SK-N-SH (cell line): ENCODE measurements around the gene NSRP1. TPM values are rescaled to one million over a fixed set of nuclear protein-coding genes. Genes with fewer than 3 reads are reported as not detected.
"Not testable (repeated sequence)": the region's sequence is repeated elsewhere in the genome, so short reads cannot be mapped to it uniquely, and the experiment has no call there.

Experiments used
- CTCF ChIA-PET: fragments of 300-600, 350-600 bp; formaldehyde crosslinking; extraction: SDS; loops from one replicate; lab custom pipeline; 2021; lab: Yijun Ruan, JAX
- POLR2A ChIA-PET: fragments of 350-600 bp; sonication (Branson Sonifier 250); formaldehyde crosslinking; extraction: SDS; loops from one replicate; lab custom pipeline; 2020; ENCODE audit warnings: antibody characterized with exemption, inconsistent platforms; lab: Yijun Ruan, JAX
- DNase-seq: peaks from one replicate; pipeline ENCODE4 v3.0.0; 2012
- H2AFZ ChIP-seq: fragments of 200-600 bp; sonication (generic); 2 replicates; pipeline ENCODE4 v1.8.1; 2016; ENCODE audit warnings: antibody characterized with exemption, mild to moderate bottlenecking, low read depth
- H3F3A ChIP-seq: fragments of 200-600 bp; sonication (generic); replicated peaks from 2 replicates; pipeline ENCODE3; 2016; ENCODE audit warnings: antibody characterized with exemption, mild to moderate bottlenecking; ENCODE audit not compliant: insufficient read depth
- H3K27ac ChIP-seq, 2 experiments: fragments of 200-500 bp in 1 of 2; fragments of 200-600 bp in 1 of 2; sonication (Bioruptor generic) in 1 of 2; sonication (generic), shearing (Covaris generic) in 1 of 2; 2 replicates each; pipeline versions ENCODE4 v1.5.1 to v1.6.1; 2014 to 2016; ENCODE audit warnings: low read depth in 2 of 2, inconsistent platforms in 1 of 2, low read length in 1 of 2, mild to moderate bottlenecking in 1 of 2, mixed read lengths in 1 of 2
- H3K27me3 ChIP-seq: fragments of 200-600 bp; sonication (generic), shearing (Covaris generic); 2 replicates; pipeline ENCODE4 v1.6.1; 2016; ENCODE audit warnings: mixed run types; ENCODE audit not compliant: insufficient read depth
- H3K36me3 ChIP-seq, 2 experiments: fragments of 200-500 bp in 1 of 2; fragments of 200-600 bp in 1 of 2; sonication (Bioruptor generic) in 1 of 2; sonication (generic) in 1 of 2; replicated peaks in 1 of 2; 2 replicates each; pipeline versions ENCODE3 to v1.5.1; 2014 to 2016; ENCODE audit warnings: low read length in 1 of 2, mild to moderate bottlenecking in 1 of 2; ENCODE audit not compliant: insufficient read depth in 2 of 2, control insufficient read depth in 1 of 2
- H3K4me1 ChIP-seq, 2 experiments: fragments of 200-500 bp in 1 of 2; fragments of 200-600 bp in 1 of 2; sonication (Bioruptor generic) in 1 of 2; sonication (generic), shearing (Covaris generic) in 1 of 2; 2 replicates each; pipeline versions ENCODE4 v1.5.1 to v1.6.1; 2014 to 2016; ENCODE audit warnings: low read depth in 1 of 2, low read length in 1 of 2, mixed run types in 1 of 2; ENCODE audit not compliant: insufficient read depth in 2 of 2, control insufficient read depth in 1 of 2
- H3K4me2 ChIP-seq: fragments of 200-600 bp; sonication (generic), shearing (Covaris generic); 2 replicates; pipeline ENCODE4 v1.6.1; 2017; ENCODE audit warnings: mixed run types
- H3K4me3 ChIP-seq, 2 experiments: fragments of 200-500 bp in 1 of 2; fragments of 200-600 bp in 1 of 2; sonication (Bioruptor generic) in 1 of 2; sonication (generic), shearing (Covaris generic) in 1 of 2; 2 replicates each; pipeline versions ENCODE4 v1.5.1 to v1.8.1; 2014 to 2016; ENCODE audit warnings: low read depth in 2 of 2, inconsistent platforms in 1 of 2, low read length in 1 of 2, mild to moderate bottlenecking in 1 of 2, mixed read lengths in 1 of 2, moderate library complexity in 1 of 2
- H3K79me2 ChIP-seq: fragments of 200-600 bp; sonication (generic); 2 replicates; pipeline ENCODE4 v1.8.1; 2017; ENCODE audit warnings: mild to moderate bottlenecking; ENCODE audit not compliant: insufficient read depth
- H3K9ac ChIP-seq: fragments of 200-600 bp; sonication (generic); 2 replicates; pipeline ENCODE4 v1.6.1; 2017; ENCODE audit warnings: mixed run types
- H3K9me2 ChIP-seq: fragments of 200-600 bp; sonication (generic); 2 replicates; pipeline ENCODE4 v1.6.1; 2017; ENCODE audit warnings: mixed run types
- H3K9me3 ChIP-seq: fragments of 200-600 bp; sonication (generic); 2 replicates; pipeline ENCODE4 v1.6.1; 2017; ENCODE audit warnings: mixed run types, mild to moderate bottlenecking, moderate library complexity
- H4K20me1 ChIP-seq: fragments of 200-600 bp; sonication (generic); 2 replicates; pipeline ENCODE4 v1.6.1; 2017; ENCODE audit warnings: mild to moderate bottlenecking, mixed run types; ENCODE audit not compliant: insufficient read depth
- MXI1 ChIP-seq: IDR thresholded peaks from 2 replicates; pipeline ENCODE4 v1.6.1; 2012; ENCODE audit warnings: mild to moderate bottlenecking, low read depth, low read length, improper control_type of control experiment
- RCOR1 ChIP-seq: fragments of 150-350 bp; IDR thresholded peaks from 2 replicates; pipeline ENCODE4 v1.6.1; 2017; ENCODE audit warnings: antibody characterized with exemption, low read length
- YY1 ChIP-seq: IDR thresholded peaks from 2 replicates; pipeline ENCODE4 v1.4.0; 2012; ENCODE audit warnings: low read depth, mild to moderate bottlenecking
- WGBS: methylation state at CpG from one replicate; pipeline ENCODE4 v1.1.6; 2017; ENCODE audit warnings: low lambda C conversion rate; 5-methylcytosine and 5-hydroxymethylcytosine counted together
- polyA plus RNA-seq, 3 experiments: library from polyadenylated mRNA; depleted of rRNA; stranded (reverse); fragments of >200 nt; gene quantifications; 2 replicates each; pipeline ENCODE4 v1.2.3, GENCODE V29; 2012
- TF ChIP-seq, protein P1 (sequence below): fragments of 200-600 bp; sonication (generic); IDR thresholded peaks from 2 replicates; pipeline ENCODE4 v1.6.1; 2017; ENCODE audit warnings: antibody characterized with exemption, mild to moderate bottlenecking, moderate library complexity
- TF ChIP-seq, protein P2 (sequence below): IDR thresholded peaks from 2 replicates; pipeline ENCODE4 v1.4.0; 2012; ENCODE audit warnings: low read depth, borderline replicate concordance
- TF ChIP-seq, protein P3 (sequence below): IDR thresholded peaks from 2 replicates; pipeline ENCODE4 v1.4.0; 2012; ENCODE audit warnings: low read depth, borderline replicate concordance
- TF ChIP-seq, protein P4 (sequence below): IDR thresholded peaks from 2 replicates; pipeline ENCODE4; 2012
- TF ChIP-seq, protein P5 (sequence below): fragments of 150-350 bp; IDR thresholded peaks from 2 replicates; pipeline ENCODE4 v1.6.1; 2017; ENCODE audit warnings: antibody characterized with exemption, low read length, low read depth, borderline replicate concordance

The NSRP1 gene
- polyA plus RNA-seq, 1 of the 3 experiments (the other 2 are of a cell fraction): 10.8 TPM

DNA sequence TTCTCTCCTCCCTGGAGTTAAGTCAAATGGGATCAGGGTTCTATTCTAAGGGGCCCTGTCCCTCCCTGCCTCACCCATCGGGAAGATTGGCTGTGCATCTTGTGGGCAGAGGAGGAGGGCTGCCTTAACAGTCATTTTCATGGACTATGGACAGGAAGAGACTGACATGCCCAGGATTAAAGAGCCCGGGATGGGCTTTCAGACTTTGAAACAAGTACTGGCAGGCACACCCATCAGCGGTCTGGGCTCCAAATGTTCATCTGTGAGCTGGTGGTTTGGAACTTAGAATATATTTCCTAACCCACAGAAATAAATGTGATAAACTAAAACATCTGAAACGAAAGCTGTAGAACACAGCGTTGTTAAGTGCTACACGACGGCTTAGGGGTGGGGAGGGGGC lies 112.4 kb downstream of the NSRP1 start (continued):
- TF ChIP-seq, protein P1, sequence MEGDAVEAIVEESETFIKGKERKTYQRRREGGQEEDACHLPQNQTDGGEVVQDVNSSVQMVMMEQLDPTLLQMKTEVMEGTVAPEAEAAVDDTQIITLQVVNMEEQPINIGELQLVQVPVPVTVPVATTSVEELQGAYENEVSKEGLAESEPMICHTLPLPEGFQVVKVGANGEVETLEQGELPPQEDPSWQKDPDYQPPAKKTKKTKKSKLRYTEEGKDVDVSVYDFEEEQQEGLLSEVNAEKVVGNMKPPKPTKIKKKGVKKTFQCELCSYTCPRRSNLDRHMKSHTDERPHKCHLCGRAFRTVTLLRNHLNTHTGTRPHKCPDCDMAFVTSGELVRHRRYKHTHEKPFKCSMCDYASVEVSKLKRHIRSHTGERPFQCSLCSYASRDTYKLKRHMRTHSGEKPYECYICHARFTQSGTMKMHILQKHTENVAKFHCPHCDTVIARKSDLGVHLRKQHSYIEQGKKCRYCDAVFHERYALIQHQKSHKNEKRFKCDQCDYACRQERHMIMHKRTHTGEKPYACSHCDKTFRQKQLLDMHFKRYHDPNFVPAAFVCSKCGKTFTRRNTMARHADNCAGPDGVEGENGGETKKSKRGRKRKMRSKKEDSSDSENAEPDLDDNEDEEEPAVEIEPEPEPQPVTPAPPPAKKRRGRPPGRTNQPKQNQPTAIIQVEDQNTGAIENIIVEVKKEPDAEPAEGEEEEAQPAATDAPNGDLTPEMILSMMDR: no peak
- TF ChIP-seq MXI1: no peak
- TF ChIP-seq, protein P2, sequence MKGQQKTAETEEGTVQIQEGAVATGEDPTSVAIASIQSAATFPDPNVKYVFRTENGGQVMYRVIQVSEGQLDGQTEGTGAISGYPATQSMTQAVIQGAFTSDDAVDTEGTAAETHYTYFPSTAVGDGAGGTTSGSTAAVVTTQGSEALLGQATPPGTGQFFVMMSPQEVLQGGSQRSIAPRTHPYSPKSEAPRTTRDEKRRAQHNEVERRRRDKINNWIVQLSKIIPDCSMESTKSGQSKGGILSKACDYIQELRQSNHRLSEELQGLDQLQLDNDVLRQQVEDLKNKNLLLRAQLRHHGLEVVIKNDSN: no peak
- TF ChIP-seq, protein P3, sequence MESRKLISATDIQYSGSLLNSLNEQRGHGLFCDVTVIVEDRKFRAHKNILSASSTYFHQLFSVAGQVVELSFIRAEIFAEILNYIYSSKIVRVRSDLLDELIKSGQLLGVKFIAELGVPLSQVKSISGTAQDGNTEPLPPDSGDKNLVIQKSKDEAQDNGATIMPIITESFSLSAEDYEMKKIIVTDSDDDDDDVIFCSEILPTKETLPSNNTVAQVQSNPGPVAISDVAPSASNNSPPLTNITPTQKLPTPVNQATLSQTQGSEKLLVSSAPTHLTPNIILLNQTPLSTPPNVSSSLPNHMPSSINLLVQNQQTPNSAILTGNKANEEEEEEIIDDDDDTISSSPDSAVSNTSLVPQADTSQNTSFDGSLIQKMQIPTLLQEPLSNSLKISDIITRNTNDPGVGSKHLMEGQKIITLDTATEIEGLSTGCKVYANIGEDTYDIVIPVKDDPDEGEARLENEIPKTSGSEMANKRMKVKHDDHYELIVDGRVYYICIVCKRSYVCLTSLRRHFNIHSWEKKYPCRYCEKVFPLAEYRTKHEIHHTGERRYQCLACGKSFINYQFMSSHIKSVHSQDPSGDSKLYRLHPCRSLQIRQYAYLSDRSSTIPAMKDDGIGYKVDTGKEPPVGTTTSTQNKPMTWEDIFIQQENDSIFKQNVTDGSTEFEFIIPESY: no peak
- no peak for TF ChIP-seq YY1
- TF ChIP-seq, protein P4, sequence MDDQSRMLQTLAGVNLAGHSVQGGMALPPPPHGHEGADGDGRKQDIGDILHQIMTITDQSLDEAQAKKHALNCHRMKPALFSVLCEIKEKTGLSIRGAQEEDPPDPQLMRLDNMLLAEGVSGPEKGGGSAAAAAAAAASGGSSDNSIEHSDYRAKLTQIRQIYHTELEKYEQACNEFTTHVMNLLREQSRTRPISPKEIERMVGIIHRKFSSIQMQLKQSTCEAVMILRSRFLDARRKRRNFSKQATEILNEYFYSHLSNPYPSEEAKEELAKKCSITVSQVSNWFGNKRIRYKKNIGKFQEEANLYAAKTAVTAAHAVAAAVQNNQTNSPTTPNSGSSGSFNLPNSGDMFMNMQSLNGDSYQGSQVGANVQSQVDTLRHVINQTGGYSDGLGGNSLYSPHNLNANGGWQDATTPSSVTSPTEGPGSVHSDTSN: no peak

DNA sequence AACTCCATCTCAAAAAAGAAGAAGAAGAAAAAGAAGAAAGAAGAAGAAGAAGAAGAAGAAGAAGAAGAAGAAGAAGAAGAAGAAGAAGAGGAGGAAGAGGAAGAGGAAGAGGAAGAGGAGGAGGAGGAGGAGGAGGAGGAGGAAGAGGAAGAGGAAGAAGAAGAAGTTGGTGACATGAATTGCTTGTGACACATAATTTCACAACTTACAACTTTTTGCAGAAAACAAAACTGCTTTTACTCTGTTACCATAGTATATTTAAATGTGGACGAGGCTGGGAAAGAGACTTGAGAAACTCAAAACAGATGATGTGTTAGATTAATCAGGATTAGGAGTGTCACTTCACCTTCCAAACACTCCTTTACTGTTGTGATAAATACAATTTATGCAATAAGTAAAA lies 113.4 kb downstream of the NSRP1 start:
- H3K9ac ChIP-seq, DNase-seq, H3K79me2 ChIP-seq, H2AFZ ChIP-seq, H3K9me2 ChIP-seq, H3K27ac ChIP-seq, H3K4me2 ChIP-seq, H3K4me3 ChIP-seq, H4K20me1 ChIP-seq, H3F3A ChIP-seq, H3K36me3 ChIP-seq, H3K4me1 ChIP-seq, POLR2A ChIA-PET, H3K9me3 ChIP-seq: not testable (repeated sequence)
- CTCF ChIA-PET: interaction anchor here (1.0 kb wide), 1 partner anchor 25 kb away, joined by 3 read pairs; no protein-coding TSS in a partner anchor
- H3K27me3 ChIP-seq: peaks cover 17% of the 10 kb centered on the region
- 50% methylated on average over 1 of the region's 1 CpG for WGBS

DNA sequence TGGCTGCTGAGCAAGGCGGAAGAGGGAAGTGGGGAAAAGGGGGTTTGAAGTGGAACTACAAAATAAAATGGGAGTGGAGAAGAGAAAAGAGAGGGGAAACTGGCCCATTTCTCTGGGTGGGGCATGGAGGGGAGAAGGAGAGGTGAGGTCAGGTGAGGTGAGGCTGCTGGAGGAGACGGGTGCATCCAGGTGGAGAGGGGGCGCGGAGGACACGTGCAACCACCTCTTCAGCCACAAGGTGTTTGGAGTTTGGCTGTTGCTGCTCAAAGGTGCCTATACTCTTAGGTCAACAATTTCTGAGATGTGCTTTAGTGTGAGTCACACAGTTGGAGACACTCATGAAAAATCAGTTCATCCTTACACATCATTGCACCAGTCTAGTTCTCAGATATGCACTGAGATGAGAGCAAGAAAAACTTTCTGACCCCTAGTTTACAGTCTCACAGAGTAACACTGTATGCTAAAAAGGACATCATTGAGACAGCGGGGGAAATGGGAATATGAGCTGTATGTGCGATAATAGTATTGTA lies 114.0 kb downstream of the NSRP1 start:
- CTCF ChIA-PET: interaction anchor here (1.0 kb wide), 1 partner anchor 24 kb away, joined by 3 read pairs; no protein-coding TSS in a partner anchor
- H3K9ac ChIP-seq: no peak overlapping the region
- WGBS: 88% methylated on average over 7 of the region's 7 CpGs
- no peak for DNase-seq
- no peaks in the 10 kb centered on the region for H3K9me3 ChIP-seq
- no peak overlapping the region for H3K4me3 ChIP-seq
- no peak for TF ChIP-seq RCOR1
- TF ChIP-seq, protein P5, sequence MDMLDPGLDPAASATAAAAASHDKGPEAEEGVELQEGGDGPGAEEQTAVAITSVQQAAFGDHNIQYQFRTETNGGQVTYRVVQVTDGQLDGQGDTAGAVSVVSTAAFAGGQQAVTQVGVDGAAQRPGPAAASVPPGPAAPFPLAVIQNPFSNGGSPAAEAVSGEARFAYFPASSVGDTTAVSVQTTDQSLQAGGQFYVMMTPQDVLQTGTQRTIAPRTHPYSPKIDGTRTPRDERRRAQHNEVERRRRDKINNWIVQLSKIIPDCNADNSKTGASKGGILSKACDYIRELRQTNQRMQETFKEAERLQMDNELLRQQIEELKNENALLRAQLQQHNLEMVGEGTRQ: no peak
- H3K36me3 ChIP-seq: no peaks in the 10 kb centered on the region
- peaks cover 0 to 5% of the 10 kb centered on the region in 2 experiments; a peak in 1 of 4 replicates for H3K4me1 ChIP-seq
- H3K27me3 ChIP-seq: peaks cover 22% of the 10 kb centered on the region
- H4K20me1 ChIP-seq: no peaks in the 10 kb centered on the region
- POLR2A ChIA-PET: no interaction called here
- H3K9me2 ChIP-seq: no peaks in the 10 kb centered on the region
- no peak overlapping the region for H2AFZ ChIP-seq
- no peak overlapping the region for H3K4me2 ChIP-seq
- no peak overlapping the region for H3K27ac ChIP-seq
- no peaks in the 10 kb centered on the region for H3K79me2 ChIP-seq
- H3F3A ChIP-seq: no peaks in the 10 kb centered on the region
